Esophagus squamous epithelium (tissue), 4 donors: ENCODE data around the gene HYPK.
A peak's percentile ranks its signal among the peaks of the same experiment; 100 is the strongest.

Source experiments
- CTCF ChIP-seq, 6 experiments: fragments of 450-650 bp in 4 of 6; fragments of 200-600 bp in 2 of 6; sonication (generic) in 2 of 6; IDR thresholded peaks; one replicate each; pipeline ENCODE4 v1.5.1; 2016 to 2019; ENCODE audit warnings: antibody characterized with exemption in 6 of 6, mild to moderate bottlenecking in 4 of 6, moderate library complexity in 4 of 6
- POLR2A ChIP-seq, 4 donors: fragments of 450-650 bp; IDR thresholded peaks; one replicate each; pipeline ENCODE4 v1.6.1; 2017; ENCODE audit warnings: antibody characterized with exemption in 4 of 4, mild to moderate bottlenecking in 4 of 4, moderate library complexity in 3 of 4

GRCh38 chr15:43826508-43827341 lies 26.3 kb downstream of the HYPK start, which contains the start of gene WDR76:
- peak in 1 of 6 experiments; percentile 13 for TF ChIP-seq CTCF (IDR thresholded peaks at IDR 0.05)
- peak in 1 of 4 donors; percentile 37 for TF ChIP-seq POLR2A (IDR thresholded peaks at IDR 0.05)
